HCT116 (cell line): ENCODE data around the gene SELP.

Experiments
- EZH2 ChIP-seq: fragments of 200-600 bp; sonication (generic); IDR thresholded peaks from 2 replicates; pipeline ENCODE4 v1.6.1; 2017; ENCODE audit warnings: antibody characterized with exemption, mixed run types
- EZH2phosphoT487 ChIP-seq: fragments of 200-600 bp; IDR thresholded peaks from 2 replicates; pipeline ENCODE4 v1.6.1; 2018; ENCODE audit warnings: antibody characterized with exemption, borderline replicate concordance
- POLR2A ChIP-seq: IDR thresholded peaks from 2 replicates; pipeline ENCODE4 v1.7.0; 2011; ENCODE audit warnings: borderline replicate concordance; ENCODE audit not compliant: insufficient read depth, insufficient read length; ENCODE audit errors: extremely low read depth
- POLR2AphosphoS5 ChIP-seq: IDR thresholded peaks from 2 replicates; pipeline ENCODE4 v1.6.1; 2011; ENCODE audit warnings: mild to moderate bottlenecking, low read depth, low read length, moderate library complexity
- SP1 ChIP-seq: IDR thresholded peaks from 2 replicates; pipeline ENCODE4 v1.6.1; 2012; ENCODE audit warnings: low read depth
- YY1 ChIP-seq: IDR thresholded peaks from 2 replicates; pipeline ENCODE4 v1.6.1; 2011; ENCODE audit warnings: low read length, low read depth, moderate library complexity, mild to moderate bottlenecking; ENCODE audit not compliant: insufficient replicate concordance; ENCODE audit errors: extremely low read depth
- TF ChIP-seq, protein P1 (sequence below): IDR thresholded peaks from 2 replicates; pipeline ENCODE4 v1.6.1; 2012; ENCODE audit warnings: low read depth
- TF ChIP-seq, protein P2 (sequence below): IDR thresholded peaks from 2 replicates; pipeline ENCODE4 v1.6.1; 2011; ENCODE audit warnings: mild to moderate bottlenecking, low read length, moderate library complexity; ENCODE audit not compliant: insufficient replicate concordance; ENCODE audit errors: extremely low read depth
- TF ChIP-seq, protein P3 (sequence below), 3 experiments: fragments of 200-600 bp in 1 of 3; sonication (generic) in 1 of 3; IDR thresholded peaks in 2 of 3; conservative IDR thresholded peaks in 1 of 3; 2 replicates each; pipeline ENCODE4 v1.5.1; 2012 to 2017; ENCODE audit warnings: low read depth in 2 of 3, low read length in 2 of 3, antibody characterized with exemption in 1 of 3, borderline replicate concordance in 1 of 3, control low read depth in 1 of 3, mild to moderate bottlenecking in 1 of 3, mixed read lengths in 1 of 3, mixed run types in 1 of 3, moderate library complexity in 1 of 3; ENCODE audit not compliant: insufficient read depth in 1 of 3

DNA sequence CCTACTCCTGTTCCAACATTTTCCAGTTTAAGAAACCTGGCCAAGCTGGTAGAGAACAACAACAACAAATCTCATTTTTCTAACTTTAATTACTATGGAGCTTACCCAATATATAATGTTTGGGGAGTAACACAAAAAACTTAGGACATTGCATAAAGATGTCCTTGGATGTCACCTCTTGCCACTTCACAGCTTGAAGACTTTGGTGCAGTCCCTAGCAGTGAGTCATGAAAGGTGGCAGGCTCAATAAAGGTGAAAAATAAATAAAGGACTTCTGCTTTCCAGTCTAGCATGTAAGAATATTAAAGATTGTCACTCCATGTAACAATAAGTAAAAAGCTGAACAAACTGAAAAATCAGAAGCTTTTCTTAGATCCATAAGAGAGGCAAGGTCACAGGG, 17.6 kb upstream of the SELP start:
- TF ChIP-seq, protein P1, sequence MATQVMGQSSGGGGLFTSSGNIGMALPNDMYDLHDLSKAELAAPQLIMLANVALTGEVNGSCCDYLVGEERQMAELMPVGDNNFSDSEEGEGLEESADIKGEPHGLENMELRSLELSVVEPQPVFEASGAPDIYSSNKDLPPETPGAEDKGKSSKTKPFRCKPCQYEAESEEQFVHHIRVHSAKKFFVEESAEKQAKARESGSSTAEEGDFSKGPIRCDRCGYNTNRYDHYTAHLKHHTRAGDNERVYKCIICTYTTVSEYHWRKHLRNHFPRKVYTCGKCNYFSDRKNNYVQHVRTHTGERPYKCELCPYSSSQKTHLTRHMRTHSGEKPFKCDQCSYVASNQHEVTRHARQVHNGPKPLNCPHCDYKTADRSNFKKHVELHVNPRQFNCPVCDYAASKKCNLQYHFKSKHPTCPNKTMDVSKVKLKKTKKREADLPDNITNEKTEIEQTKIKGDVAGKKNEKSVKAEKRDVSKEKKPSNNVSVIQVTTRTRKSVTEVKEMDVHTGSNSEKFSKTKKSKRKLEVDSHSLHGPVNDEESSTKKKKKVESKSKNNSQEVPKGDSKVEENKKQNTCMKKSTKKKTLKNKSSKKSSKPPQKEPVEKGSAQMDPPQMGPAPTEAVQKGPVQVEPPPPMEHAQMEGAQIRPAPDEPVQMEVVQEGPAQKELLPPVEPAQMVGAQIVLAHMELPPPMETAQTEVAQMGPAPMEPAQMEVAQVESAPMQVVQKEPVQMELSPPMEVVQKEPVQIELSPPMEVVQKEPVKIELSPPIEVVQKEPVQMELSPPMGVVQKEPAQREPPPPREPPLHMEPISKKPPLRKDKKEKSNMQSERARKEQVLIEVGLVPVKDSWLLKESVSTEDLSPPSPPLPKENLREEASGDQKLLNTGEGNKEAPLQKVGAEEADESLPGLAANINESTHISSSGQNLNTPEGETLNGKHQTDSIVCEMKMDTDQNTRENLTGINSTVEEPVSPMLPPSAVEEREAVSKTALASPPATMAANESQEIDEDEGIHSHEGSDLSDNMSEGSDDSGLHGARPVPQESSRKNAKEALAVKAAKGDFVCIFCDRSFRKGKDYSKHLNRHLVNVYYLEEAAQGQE, result no peak
- TF ChIP-seq YY1, result no peak
- no peak for TF ChIP-seq EZH2phosphoT487
- TF ChIP-seq, protein P2, sequence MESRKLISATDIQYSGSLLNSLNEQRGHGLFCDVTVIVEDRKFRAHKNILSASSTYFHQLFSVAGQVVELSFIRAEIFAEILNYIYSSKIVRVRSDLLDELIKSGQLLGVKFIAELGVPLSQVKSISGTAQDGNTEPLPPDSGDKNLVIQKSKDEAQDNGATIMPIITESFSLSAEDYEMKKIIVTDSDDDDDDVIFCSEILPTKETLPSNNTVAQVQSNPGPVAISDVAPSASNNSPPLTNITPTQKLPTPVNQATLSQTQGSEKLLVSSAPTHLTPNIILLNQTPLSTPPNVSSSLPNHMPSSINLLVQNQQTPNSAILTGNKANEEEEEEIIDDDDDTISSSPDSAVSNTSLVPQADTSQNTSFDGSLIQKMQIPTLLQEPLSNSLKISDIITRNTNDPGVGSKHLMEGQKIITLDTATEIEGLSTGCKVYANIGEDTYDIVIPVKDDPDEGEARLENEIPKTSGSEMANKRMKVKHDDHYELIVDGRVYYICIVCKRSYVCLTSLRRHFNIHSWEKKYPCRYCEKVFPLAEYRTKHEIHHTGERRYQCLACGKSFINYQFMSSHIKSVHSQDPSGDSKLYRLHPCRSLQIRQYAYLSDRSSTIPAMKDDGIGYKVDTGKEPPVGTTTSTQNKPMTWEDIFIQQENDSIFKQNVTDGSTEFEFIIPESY, result no peak
- no peak for TF ChIP-seq SP1
- no peak for TF ChIP-seq POLR2AphosphoS5
- TF ChIP-seq, protein P3, sequence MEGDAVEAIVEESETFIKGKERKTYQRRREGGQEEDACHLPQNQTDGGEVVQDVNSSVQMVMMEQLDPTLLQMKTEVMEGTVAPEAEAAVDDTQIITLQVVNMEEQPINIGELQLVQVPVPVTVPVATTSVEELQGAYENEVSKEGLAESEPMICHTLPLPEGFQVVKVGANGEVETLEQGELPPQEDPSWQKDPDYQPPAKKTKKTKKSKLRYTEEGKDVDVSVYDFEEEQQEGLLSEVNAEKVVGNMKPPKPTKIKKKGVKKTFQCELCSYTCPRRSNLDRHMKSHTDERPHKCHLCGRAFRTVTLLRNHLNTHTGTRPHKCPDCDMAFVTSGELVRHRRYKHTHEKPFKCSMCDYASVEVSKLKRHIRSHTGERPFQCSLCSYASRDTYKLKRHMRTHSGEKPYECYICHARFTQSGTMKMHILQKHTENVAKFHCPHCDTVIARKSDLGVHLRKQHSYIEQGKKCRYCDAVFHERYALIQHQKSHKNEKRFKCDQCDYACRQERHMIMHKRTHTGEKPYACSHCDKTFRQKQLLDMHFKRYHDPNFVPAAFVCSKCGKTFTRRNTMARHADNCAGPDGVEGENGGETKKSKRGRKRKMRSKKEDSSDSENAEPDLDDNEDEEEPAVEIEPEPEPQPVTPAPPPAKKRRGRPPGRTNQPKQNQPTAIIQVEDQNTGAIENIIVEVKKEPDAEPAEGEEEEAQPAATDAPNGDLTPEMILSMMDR (IDR thresholded peaks at IDR 0.05 in 2 of 3, conservative IDR thresholded peaks at IDR 0.05 in 1 of 3; ENCODE audit: borderline replicate concordance in 1 of 3, insufficient read depth in 1 of 3, low read depth in 2 of 3, low read length in 2 of 3), result no peak
- no peak for TF ChIP-seq POLR2A
- no peak for TF ChIP-seq EZH2
